KOPT-K1 (cell line): ENCODE data around the gene PTPN2.

Experiments used
- H3K27ac ChIP-seq: fragments of 200-600 bp; sonication (generic); 2 replicates; pipeline ENCODE4 v1.5.1; 2016; ENCODE audit warnings: antibody characterized with exemption, mild to moderate bottlenecking, low read depth, low read length; ENCODE audit not compliant: poor library complexity, severe bottlenecking
- H3K36me3 ChIP-seq: fragments of 200-600 bp; sonication (generic); 2 replicates; pipeline ENCODE4 v1.5.1; 2017; ENCODE audit warnings: antibody characterized with exemption, mild to moderate bottlenecking, low read length, moderate library complexity; ENCODE audit not compliant: insufficient read depth
- H3K9me3 ChIP-seq: fragments of 200-600 bp; sonication (generic); 2 replicates; pipeline ENCODE4 v1.5.1; 2017; ENCODE audit warnings: antibody characterized with exemption, low read length, mild to moderate bottlenecking; ENCODE audit not compliant: insufficient read depth, poor library complexity, severe bottlenecking

The PTPN2 gene

DNA sequence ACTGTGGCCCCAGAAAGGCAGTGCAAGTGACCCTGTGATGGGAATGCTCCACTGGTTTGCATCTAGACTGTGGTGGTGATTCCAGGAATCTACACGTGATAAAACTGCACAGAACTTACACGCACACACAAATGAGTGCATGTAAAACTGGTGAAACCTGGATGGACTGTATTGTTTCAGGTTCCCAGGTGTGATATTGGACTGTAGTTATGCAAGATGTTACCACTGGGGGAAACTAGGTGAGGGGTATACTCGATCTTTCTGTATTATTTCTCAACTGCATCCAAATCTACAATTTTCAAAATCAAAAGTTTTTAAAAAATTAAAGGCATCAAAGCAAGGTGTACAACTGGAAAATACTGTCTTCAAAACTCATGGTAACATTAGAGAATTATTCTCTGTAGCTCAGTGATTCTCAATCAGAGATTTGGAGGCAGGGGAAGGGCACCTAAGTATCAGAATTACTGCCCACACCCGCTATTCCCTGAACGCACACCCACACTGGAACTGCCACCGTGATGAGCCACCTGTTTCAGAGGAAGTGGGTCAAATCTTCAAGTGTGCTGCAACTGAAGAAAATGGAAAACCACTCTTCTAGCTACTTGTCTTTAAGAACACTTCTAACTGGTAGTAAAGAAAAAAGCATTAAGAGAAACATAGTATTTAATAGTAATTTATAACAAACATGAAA, 26.7 kb downstream of the PTPN2 start:
- peak overlapping the region; percentile 81 for H3K27ac ChIP-seq
- peaks cover 44% of the 10 kb centered on the region for H3K36me3 ChIP-seq
- no peaks in the 10 kb centered on the region for H3K9me3 ChIP-seq

GRCh38 chr18:12855916-12856315, 28.1 kb downstream of the PTPN2 start:
- Histone ChIP-seq H3K9me3 (no peaks in the 10 kb centered on the region), H3K27ac (peak overlapping the region; percentile 81), H3K36me3 (peaks cover 46% of the 10 kb centered on the region)

DNA sequence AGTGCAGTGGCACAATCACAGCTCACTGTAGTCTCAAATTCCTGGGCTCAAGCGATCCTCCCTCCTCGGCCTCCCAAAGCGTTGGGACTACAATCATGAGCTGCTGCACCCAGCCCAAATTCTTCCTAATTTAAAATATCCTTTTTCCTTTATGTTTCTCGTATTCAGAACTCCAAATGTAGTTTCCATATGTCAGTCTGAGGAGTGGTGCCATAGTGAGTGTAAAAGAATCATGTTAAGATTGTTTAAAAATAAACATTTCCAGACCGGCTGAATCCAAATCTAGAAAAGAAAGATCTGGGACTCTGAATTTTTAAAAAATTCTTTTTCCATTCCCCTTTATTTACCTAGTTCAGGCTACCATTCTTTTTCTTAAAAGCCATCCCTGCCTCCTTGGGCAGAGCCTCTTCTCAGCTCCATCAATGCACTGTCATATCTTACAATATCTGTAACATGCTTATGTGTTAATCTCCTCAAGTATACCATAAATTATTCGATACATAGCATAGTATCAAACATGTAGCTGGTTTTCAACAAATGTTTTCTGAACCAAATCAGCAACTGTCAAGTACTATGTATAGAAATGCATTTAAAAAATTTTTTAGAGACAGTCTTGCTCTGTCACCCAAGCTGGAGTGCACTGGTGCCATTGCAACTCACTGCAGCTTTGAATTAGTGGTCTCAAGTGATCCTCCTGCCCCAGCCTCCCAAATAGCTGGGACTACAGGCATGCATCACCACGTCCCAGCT, 31.3 kb downstream of the PTPN2 start:
- H3K36me3 ChIP-seq: peaks cover 54% of the 10 kb centered on the region
- H3K9me3 ChIP-seq: no peaks in the 10 kb centered on the region
- H3K27ac ChIP-seq: no peak overlapping the region

GRCh38 chr18:12851716-12852115, 32.3 kb downstream of the PTPN2 start:
- Histone ChIP-seq H3K27ac (no peak overlapping the region), H3K9me3 (no peaks in the 10 kb centered on the region), H3K36me3 (peaks cover 53% of the 10 kb centered on the region)

DNA sequence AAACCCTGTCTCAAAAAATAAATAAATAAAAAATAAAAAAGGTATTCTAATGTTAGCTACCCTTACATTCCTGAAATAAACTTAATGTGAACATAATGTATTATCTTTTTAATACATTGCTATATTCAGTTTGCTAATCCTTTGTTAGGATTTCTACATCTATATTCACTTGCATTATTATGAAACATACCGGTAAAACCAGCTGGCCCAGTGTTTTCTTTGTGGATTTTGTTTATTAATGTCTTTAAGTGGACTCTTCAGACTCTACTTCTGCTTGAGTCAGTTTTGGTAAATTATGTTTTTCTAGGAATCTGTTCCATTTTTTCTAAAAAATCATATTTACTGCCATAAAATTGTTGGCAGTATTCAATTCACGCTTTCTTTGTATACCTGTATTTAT, 34.5 kb downstream of the PTPN2 start:
- Histone ChIP-seq H3K9me3 (no peaks in the 10 kb centered on the region), H3K27ac (no peak overlapping the region), H3K36me3 (peaks cover 33% of the 10 kb centered on the region)

DNA sequence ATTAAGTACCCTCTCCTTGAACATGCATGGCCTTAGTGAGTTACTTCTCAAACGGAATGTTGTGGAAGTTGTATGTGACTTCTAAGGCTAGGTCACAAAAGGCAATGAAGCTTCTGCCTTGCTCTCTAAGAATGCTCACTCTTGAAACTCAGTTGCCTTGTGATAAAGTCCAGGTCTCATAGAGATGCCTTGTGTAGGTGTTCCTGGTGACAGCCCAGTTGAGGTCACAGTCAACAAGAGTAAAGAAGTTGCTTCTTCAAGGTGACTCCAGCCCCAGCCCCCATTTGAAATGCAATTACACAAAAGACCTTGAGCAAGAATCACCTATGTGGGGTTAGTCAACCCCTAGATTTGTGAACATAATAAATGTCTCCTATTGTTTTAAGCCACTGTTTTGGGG, 35.6 kb downstream of the PTPN2 start:
- Histone ChIP-seq H3K9me3 (no peaks in the 10 kb centered on the region), H3K36me3 (peaks cover 24% of the 10 kb centered on the region), H3K27ac (no peak overlapping the region)

DNA sequence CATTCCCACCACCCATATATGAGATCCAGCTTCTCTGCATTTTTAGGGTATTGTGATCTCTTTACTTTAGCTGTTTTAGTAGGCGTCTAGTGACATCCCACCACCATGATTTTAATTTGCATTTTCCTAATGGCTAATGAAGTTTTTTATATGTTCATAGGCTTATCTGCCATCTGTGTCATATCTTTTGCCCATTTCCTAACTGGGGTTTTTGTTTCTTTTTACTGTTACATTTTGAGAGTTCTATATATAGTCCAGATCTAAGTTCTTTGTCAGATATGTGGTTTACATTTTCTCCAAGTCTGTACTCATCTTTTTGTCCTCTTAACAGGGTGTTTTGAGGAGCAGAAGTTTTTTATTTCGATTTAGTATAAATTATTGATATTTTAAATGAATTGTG, 39.6 kb downstream of the PTPN2 start:
- peak overlapping the region; percentile 30 for H3K27ac ChIP-seq

DNA sequence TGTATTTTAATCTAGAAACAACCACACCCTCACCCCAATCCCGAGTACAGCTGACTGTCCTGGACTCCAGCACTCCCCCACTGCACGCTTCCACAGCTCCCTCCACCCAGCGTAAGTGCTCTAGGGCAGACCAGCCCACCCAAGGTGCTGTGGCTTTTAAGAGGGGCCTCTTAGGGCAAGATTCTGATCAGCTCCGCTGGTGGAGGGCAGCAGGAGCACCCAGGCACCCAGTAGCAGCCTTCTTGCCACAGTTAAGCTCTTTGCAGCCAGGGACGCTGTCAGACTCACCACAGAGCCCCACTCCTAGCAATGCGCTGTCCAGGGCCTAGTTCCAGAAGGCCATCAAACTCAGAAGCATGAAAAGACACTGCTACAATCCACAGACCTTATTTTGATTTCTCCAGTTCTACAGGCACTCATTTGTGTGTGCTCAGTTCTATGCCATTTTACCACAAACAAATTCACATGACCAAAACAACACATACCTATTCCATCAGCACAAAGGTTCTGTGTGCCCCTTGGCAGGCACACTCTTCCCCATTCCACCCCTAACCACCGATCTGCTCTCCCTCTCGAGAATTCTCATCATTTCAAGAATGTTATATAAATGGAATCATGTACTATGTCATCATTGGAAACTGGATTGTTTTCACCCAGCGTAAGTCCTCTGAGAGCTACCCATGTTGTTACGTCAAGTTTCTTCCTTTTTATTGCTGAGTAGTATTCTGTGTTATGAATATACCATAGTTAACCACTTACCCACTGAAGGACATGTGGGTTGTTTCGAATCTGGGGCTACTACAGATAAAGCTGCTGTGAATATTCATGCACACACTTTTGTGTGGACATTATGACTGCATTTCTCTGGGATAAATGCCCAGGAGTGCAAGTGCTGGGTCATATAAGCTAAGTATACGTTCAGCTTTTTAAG, 40.4 kb downstream of the PTPN2 start:
- Histone ChIP-seq H3K9me3 (no peaks in the 10 kb centered on the region), H3K27ac (peak overlapping the region; percentile 30), H3K36me3 (peaks cover 11% of the 10 kb centered on the region; the same call in 1 of the 2 replicates)

More for the DNA sequence above, 39.6 kb downstream of the PTPN2 start:
- Histone ChIP-seq H3K36me3 (peaks cover 11% of the 10 kb centered on the region; the same call in 1 of the 2 replicates), H3K9me3 (no peaks in the 10 kb centered on the region)

DNA sequence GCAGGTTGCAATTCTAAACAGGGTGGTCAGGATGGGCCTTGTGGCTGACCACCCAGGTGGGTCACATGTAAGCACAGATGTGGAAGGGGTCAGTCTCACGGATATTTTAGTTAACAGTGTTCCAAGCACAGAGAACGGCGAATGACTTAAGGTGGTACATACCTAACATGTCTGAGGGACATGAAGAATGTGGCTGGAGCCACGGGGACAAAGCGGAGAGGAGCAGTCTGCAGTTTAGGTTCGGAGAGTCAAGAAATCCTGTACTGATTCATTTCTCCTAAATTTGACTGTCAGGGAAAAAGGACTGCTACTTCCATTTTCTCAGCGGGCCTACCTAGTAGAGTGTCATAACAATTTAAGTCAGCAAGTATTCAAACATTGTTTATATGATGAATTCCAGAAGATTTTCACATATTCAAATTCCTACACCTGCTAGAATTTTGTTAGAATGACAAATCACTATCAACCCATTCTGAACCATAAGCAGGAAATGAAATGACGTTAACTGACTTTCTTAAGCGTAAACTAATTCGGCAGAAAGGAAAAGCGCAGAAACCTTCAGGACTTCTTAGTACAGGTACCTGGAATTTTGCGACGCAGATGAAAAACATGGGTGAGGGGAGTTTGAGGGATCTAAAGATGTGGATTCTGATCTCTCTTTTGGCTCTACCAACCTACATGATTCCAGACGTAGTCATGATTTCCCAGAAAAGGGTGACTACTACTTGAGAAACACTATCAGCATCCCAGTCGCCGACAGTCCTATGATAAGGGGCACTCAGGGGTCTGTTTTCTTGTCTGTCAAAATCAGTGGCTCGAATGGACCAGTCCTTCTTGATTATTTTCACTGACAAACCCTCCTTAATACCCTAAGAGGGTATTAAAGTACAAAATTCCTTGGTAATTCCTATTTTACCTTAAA, 41.3 kb downstream of the PTPN2 start:
- 0 out of 2 replicates have a peak, but pooled peaks cover 6% of the 10 kb centered on the region for H3K36me3 ChIP-seq
- H3K9me3 ChIP-seq: no peaks in the 10 kb centered on the region

GRCh38 chr18:12841070-12841469, 43.0 kb downstream of the PTPN2 start:
- peaks cover 9% of the 10 kb centered on the region for H3K36me3 ChIP-seq
- H3K27ac ChIP-seq: no peak overlapping the region
- H3K9me3 ChIP-seq: no peaks in the 10 kb centered on the region

More for the DNA sequence above, 41.3 kb downstream of the PTPN2 start:
- H3K27ac ChIP-seq: no peak overlapping the region

GRCh38 chr18:12840382-12840781, 43.7 kb downstream of the PTPN2 start:
- H3K9me3 ChIP-seq: no peaks in the 10 kb centered on the region

GRCh38 chr18:12839526-12840196, 44.4 kb downstream of the PTPN2 start:
- Histone ChIP-seq H3K9me3 (no peaks in the 10 kb centered on the region), H3K27ac (peak overlapping the region; percentile 65), H3K36me3 (peaks cover 22% of the 10 kb centered on the region)

More at GRCh38 chr18:12840382-12840781, 43.7 kb downstream of the PTPN2 start:
- Histone ChIP-seq H3K27ac (peak overlapping the region; percentile 65), H3K36me3 (peaks cover 15% of the 10 kb centered on the region)

DNA sequence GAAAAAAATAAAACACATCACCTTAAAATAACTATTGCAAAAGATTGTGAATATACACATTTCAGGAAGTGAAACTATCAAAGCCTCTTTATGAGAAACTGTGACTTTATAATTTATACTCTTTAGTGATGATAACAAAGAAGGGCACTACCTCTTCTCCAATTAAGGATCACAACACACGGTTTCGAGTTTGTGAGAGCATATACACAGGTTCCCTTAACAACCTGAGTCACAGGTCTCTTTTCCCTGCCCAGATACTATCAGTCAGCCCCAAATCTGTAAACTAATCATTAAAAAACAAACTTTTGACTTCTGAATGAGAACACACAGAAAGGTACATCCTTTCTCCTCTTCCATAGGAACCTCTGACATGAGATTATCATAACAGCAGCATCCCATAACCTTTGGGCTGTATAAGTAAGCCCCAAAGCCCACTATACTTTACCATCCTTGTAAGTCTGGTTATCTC, 44.9 kb downstream of the PTPN2 start:
- peaks cover 28% of the 10 kb centered on the region for H3K36me3 ChIP-seq

More for the DNA sequence above, 44.9 kb downstream of the PTPN2 start:
- no peaks in the 10 kb centered on the region for H3K9me3 ChIP-seq
- H3K27ac ChIP-seq: peak overlapping the region; percentile 65
